Sigmoid colon (tissue), 7 donors: Measurements from ENCODE around the gene ACRBP. TPM values are rescaled to one million over a fixed set of nuclear protein-coding genes. Genes with fewer than 3 reads are reported as not detected.

Experiments used
- DNase-seq: peaks from one replicate; pipeline ENCODE4 v3.0.0-alpha.2; 2019
- H3K27ac ChIP-seq, 4 donors: fragments of 200-600 bp; sonication (generic); one replicate each; pipeline ENCODE4 v1.5.1; 2016 to 2019; ENCODE audit warnings: mild to moderate bottlenecking in 1 of 4
- H3K27me3 ChIP-seq, 3 donors: fragments of 200-600 bp; sonication (generic); one replicate each; pipeline ENCODE4 v1.5.1; 2019; ENCODE audit warnings: mild to moderate bottlenecking in 1 of 3
- H3K36me3 ChIP-seq, 4 donors: fragments of 200-600 bp; sonication (generic); one replicate each; pipeline ENCODE4 v1.5.1; 2016 to 2019
- H3K4me1 ChIP-seq, 4 donors: fragments of 200-600 bp; sonication (generic); one replicate each; pipeline ENCODE4 v1.5.1; 2017 to 2019
- H3K4me3 ChIP-seq, 4 donors: fragments of 200-600 bp; sonication (generic); one replicate each; pipeline ENCODE4 v1.5.1; 2017 to 2019; ENCODE audit warnings: mild to moderate bottlenecking in 2 of 4, moderate library complexity in 1 of 4
- H3K9me3 ChIP-seq, 4 donors: fragments of 200-600 bp in 3 of 4; sonication (generic) in 3 of 4; one replicate each; pipeline versions ENCODE4 v1.5.1 to v1.6.1; 2013 to 2019
- CTCF ChIP-seq, 4 experiments: fragments of 450-650 bp in 3 of 4; fragments of 200-600 bp in 1 of 4; IDR thresholded peaks; one replicate each; pipeline ENCODE4 v1.5.1; 2016 to 2019; ENCODE audit warnings: antibody characterized with exemption in 4 of 4, mild to moderate bottlenecking in 3 of 4, moderate library complexity in 2 of 4
- EP300 ChIP-seq, 4 donors: sonication (generic); formaldehyde crosslinking; IDR thresholded peaks; one replicate each; pipeline ENCODE4 v1.6.1; 2017; ENCODE audit warnings: antibody characterized with exemption in 4 of 4
- POLR2A ChIP-seq, 2 donors: fragments of 450-650 bp; IDR thresholded peaks; one replicate each; pipeline ENCODE4 v1.6.1; 2016; ENCODE audit warnings: antibody characterized with exemption in 2 of 2, mild to moderate bottlenecking in 2 of 2, moderate library complexity in 2 of 2
- POLR2AphosphoS5 ChIP-seq, 4 donors: sonication (generic); formaldehyde crosslinking; IDR thresholded peaks; one replicate each; pipeline ENCODE4 v1.6.1; 2017; ENCODE audit warnings: antibody characterized with exemption in 4 of 4
- WGBS, 2 donors: extraction: QIAGEN DNeasy Blood & Tissue Kit; methylation state at CpG; one replicate each; pipeline ENCODE4 v1.1.7; 2013; 5-methylcytosine and 5-hydroxymethylcytosine counted together
- intact Hi-C: fragments of 100-400 bp; cut with DNase I; formaldehyde crosslinking; loops from one replicate; pipeline ENCODE4 v1.15.1; 2023
- polyA plus RNA-seq, 3 donors: library from polyadenylated mRNA; stranded (reverse); fragments of 200-250 nt; gene quantifications; one replicate each; pipeline ENCODE4 v1.2.3, GENCODE V29; 2013
- total RNA-seq, 4 donors: library from RNA; depleted of rRNA; stranded (reverse); fragments of >200 nt; gene quantifications; one replicate each; pipeline ENCODE4 v1.1.0, GENCODE V29; 2016
- donor health status: healthy with polysubstance abuse.
- donor health status: Bipolar disorder and iron deficiency.
- donor health status: healthy.

The ACRBP gene
- total and polyA plus RNA-seq, 7 donors: 1.2 to 3.9 (median 2.1) TPM; not detected in 1

- peaks cover 8 to 14% (median 11%) of the 10 kb centered on the region in 3 donors for H3K27me3 ChIP-seq
- WGBS, 2 donors: 65 to 83% methylated on average over 5 of the region's 5 CpGs
- DNase-seq: no peak
- intact Hi-C loops: loop anchor here (2.0 to 5.0 kb wide), 2 partner anchors 28 to 209 kb away; partner anchors contain the start of genes ACRBP and P3H3
- H3K4me1 ChIP-seq: peaks cover 0 to 17% (median 15%) of the 10 kb centered on the region in 4 donors
- H3K27ac ChIP-seq: no peak overlapping the region
- no peaks in the 10 kb centered on the region for H3K9me3 ChIP-seq
- no peak overlapping the region for H3K4me3 ChIP-seq
- H3K36me3 ChIP-seq: no peaks in the 10 kb centered on the region
- no peak for TF ChIP-seq EP300 (IDR thresholded peaks at IDR 0.05)
- TF ChIP-seq POLR2A (IDR thresholded peaks at IDR 0.05): no peak
- no peak for TF ChIP-seq CTCF (IDR thresholded peaks at IDR 0.05)
- no peak for TF ChIP-seq POLR2AphosphoS5 (IDR thresholded peaks at IDR 0.05)
These were observed 28.6 kb downstream of the ACRBP start for GRCh38 chr12:6618483-6619225.

- Histone ChIP-seq H3K4me3 (no peak overlapping the region), H3K4me1 (peaks cover 0 to 45% (median 43%) of the 10 kb centered on the region in 4 donors), H3K27me3 (peaks cover 8 to 10% (median 9%) of the 10 kb centered on the region in 3 donors), H3K36me3 (no peaks in the 10 kb centered on the region), H3K9me3 (no peaks in the 10 kb centered on the region), H3K27ac (peak overlapping the region; percentile 87 to 96 (median 94))
- DNase-seq: no peak
- intact Hi-C loops: loop anchor here (2.0 to 5.0 kb wide), 2 partner anchors 163 to 211 kb away; partner anchors contain the start of gene P3H3
- no peak for TF ChIP-seq POLR2AphosphoS5 (IDR thresholded peaks at IDR 0.05)
- TF ChIP-seq CTCF (IDR thresholded peaks at IDR 0.05): no peak
- TF ChIP-seq POLR2A (IDR thresholded peaks at IDR 0.05): no peak
- no peak for TF ChIP-seq EP300 (IDR thresholded peaks at IDR 0.05)
- WGBS, 2 donors: 56 to 61% methylated on average over 3 of the region's 3 CpGs
These were observed 31.4 kb downstream of the ACRBP start for GRCh38 chr12:6615802-6616201.

- peak overlapping the region; percentile 87 to 96 (median 94) for H3K27ac ChIP-seq
- DNase-seq: no peak
- no peak overlapping the region for H3K4me3 ChIP-seq
- TF ChIP-seq POLR2AphosphoS5 (IDR thresholded peaks at IDR 0.05) (no peak), CTCF (IDR thresholded peaks at IDR 0.05) (no peak), EP300 (IDR thresholded peaks at IDR 0.05) (no peak), POLR2A (IDR thresholded peaks at IDR 0.05) (no peak)
- WGBS, 2 donors: 29 to 68% methylated on average over 7 of the region's 7 CpGs
- H3K36me3 ChIP-seq: no peaks in the 10 kb centered on the region
- peaks cover 0 to 39% (median 36%) of the 10 kb centered on the region in 4 donors for H3K4me1 ChIP-seq
- peaks cover 0 to under 1% (median 0%) of the 10 kb centered on the region in 3 donors for H3K27me3 ChIP-seq
- no peaks in the 10 kb centered on the region for H3K9me3 ChIP-seq
- intact Hi-C loops: loop anchor here (1.0 to 5.0 kb wide), 4 partner anchors 75 to 213 kb away; partner anchors contain the start of genes P3H3, PTMS and ZNF384
These were observed 32.6 kb downstream of the ACRBP start for GRCh38 chr12:6614513-6615172.

- intact Hi-C loops: loop anchor here (1.0 to 5.0 kb wide), 3 partner anchors 75 to 165 kb away; partner anchors contain the start of genes PTMS and ZNF384
- peaks cover 0 to 39% (median 36%) of the 10 kb centered on the region in 4 donors for H3K4me1 ChIP-seq
- peak overlapping the region; percentile 87 to 96 (median 94) for H3K27ac ChIP-seq
- H3K27me3 ChIP-seq: no peaks in the 10 kb centered on the region
- H3K36me3 ChIP-seq: no peaks in the 10 kb centered on the region
- peak overlapping the region in 1 of 4 donors; percentile 19 for H3K4me3 ChIP-seq
- TF ChIP-seq POLR2A (IDR thresholded peaks at IDR 0.05): no peak
- peak; percentile 19 to 77 (median 59) for TF ChIP-seq POLR2AphosphoS5 (IDR thresholded peaks at IDR 0.05)
- WGBS, 2 donors: 5 to 15% methylated on average over 21 of the region's 21 CpGs
- H3K9me3 ChIP-seq: no peaks in the 10 kb centered on the region
- DNase-seq: peak; percentile 98
These were observed 33.3 kb downstream of the ACRBP start for GRCh38 chr12:6613776-6614512.
